IMR-90 (cell line): Measurements from ENCODE around the gene BRINP1. TPM values are rescaled to one million over a fixed set of nuclear protein-coding genes. Genes with fewer than 3 reads are reported as not detected.

ENCODE experiments used
- ATAC-seq: fragments of 200-7000 bp; cut with Tn5 transposase; 2 replicates; pipeline ENCODE4 v1.9.1; 2020; ENCODE audit warnings: low read depth, mild to moderate bottlenecking, moderate library complexity
- BruUV-seq: library from RNA; stranded (reverse); fragments of 400-500 nt; replicated peaks from 2 replicates; lab custom pipeline; 2021; lab: Mats Ljungman, UMichigan
- CTCF ChIA-PET: fragments of 300-600 bp; formaldehyde crosslinking; extraction: SDS; loops from one replicate; lab custom pipeline; 2021; ENCODE audit warnings: antibody characterized with exemption; lab: Yijun Ruan, JAX
- POLR2A ChIA-PET: fragments of 300-600 bp; sonication (Branson Sonifier 250); formaldehyde crosslinking; loops from one replicate; lab custom pipeline; 2022; ENCODE audit warnings: antibody characterized with exemption; ENCODE audit not compliant: unreplicated experiment; lab: Charles Lee
- DNase-seq: peaks from one replicate; pipeline ENCODE4 v3.0.0; 2013
- H2AFZ ChIP-seq: replicated peaks from 2 replicates; pipeline ENCODE3; 2013; ENCODE audit warnings: low read length, mild to moderate bottlenecking; ENCODE audit not compliant: poor library complexity
- H2AK5ac ChIP-seq: 2 replicates; pipeline ENCODE4 v1.6.1; 2013; ENCODE audit warnings: low read depth, low read length, inconsistent platforms
- H2AK9ac ChIP-seq: replicated peaks from 2 replicates; pipeline ENCODE3; 2013; ENCODE audit warnings: mild to moderate bottlenecking, low read depth, low read length, moderate library complexity; ENCODE audit not compliant: poor library complexity
- H2BK120ac ChIP-seq: 2 replicates; pipeline ENCODE4 v1.6.1; 2013; ENCODE audit warnings: low read depth, low read length, inconsistent platforms
- H2BK15ac ChIP-seq: 3 replicates; pipeline ENCODE4 v1.6.1; 2013; ENCODE audit warnings: low read depth, low read length, inconsistent platforms
- H2BK20ac ChIP-seq: 2 replicates; pipeline ENCODE4 v1.6.1; 2013; ENCODE audit warnings: low read depth, mild to moderate bottlenecking, inconsistent platforms, low read length, moderate library complexity
- H2BK5ac ChIP-seq: 2 replicates; pipeline ENCODE4 v1.6.1; 2013; ENCODE audit warnings: mild to moderate bottlenecking, low read depth, low read length, inconsistent platforms; ENCODE audit not compliant: poor library complexity, severe bottlenecking
- H3K14ac ChIP-seq: replicated peaks from 2 replicates; pipeline ENCODE4 v1.6.1; 2013; ENCODE audit warnings: low read depth, low read length, inconsistent platforms
- H3K18ac ChIP-seq: 2 replicates; pipeline ENCODE4 v1.6.1; 2013; ENCODE audit warnings: low read depth, low read length, control low read depth
- H3K23ac ChIP-seq: 2 replicates; pipeline ENCODE4 v1.6.1; 2013; ENCODE audit warnings: low read depth, low read length, inconsistent platforms
- H3K27ac ChIP-seq: 2 replicates; pipeline ENCODE4 v1.5.1; 2013; ENCODE audit warnings: mild to moderate bottlenecking, control low read depth, low read length; ENCODE audit not compliant: insufficient read depth
- H3K27me3 ChIP-seq: 2 replicates; pipeline ENCODE4 v1.6.1; 2013; ENCODE audit warnings: low read length; ENCODE audit not compliant: control insufficient read depth, insufficient read depth
- H3K36me3 ChIP-seq: 2 replicates; pipeline ENCODE4 v1.6.1; 2013; ENCODE audit warnings: low read length, mixed read lengths; ENCODE audit not compliant: control insufficient read depth, insufficient read depth
- H3K4ac ChIP-seq: 2 replicates; pipeline ENCODE4 v1.6.1; 2013; ENCODE audit warnings: low read depth, low read length, inconsistent platforms
- H3K4me1 ChIP-seq: 2 replicates; pipeline ENCODE4 v1.6.1; 2013; ENCODE audit warnings: low read length, mixed read lengths; ENCODE audit not compliant: control insufficient read depth, insufficient read depth
- H3K4me2 ChIP-seq: 2 replicates; pipeline ENCODE4 v1.6.1; 2013; ENCODE audit warnings: low read depth, mild to moderate bottlenecking, control low read depth, low read length, moderate library complexity
- H3K4me3 ChIP-seq: 2 replicates; pipeline ENCODE4 v1.5.1; 2013; ENCODE audit warnings: low read depth, mild to moderate bottlenecking, control low read depth, low read length, moderate library complexity; ENCODE audit not compliant: insufficient read depth
- H3K56ac ChIP-seq: 2 replicates; pipeline ENCODE4 v1.6.1; 2013; ENCODE audit warnings: low read length, inconsistent platforms; ENCODE audit not compliant: insufficient read depth; ENCODE audit errors: extremely low read depth
- H3K79me1 ChIP-seq, 2 experiments: 2 replicates each; pipeline ENCODE4 v1.6.1; 2013; ENCODE audit warnings: low read length in 2 of 2, inconsistent platforms in 1 of 2, low read depth in 1 of 2
- H3K9ac ChIP-seq: 2 replicates; pipeline ENCODE4 v1.6.1; 2013; ENCODE audit warnings: low read depth, low read length, control low read depth
- H3K9me1 ChIP-seq: 2 replicates; pipeline ENCODE4 v1.6.1; 2013; ENCODE audit warnings: low read length, inconsistent platforms; ENCODE audit not compliant: insufficient read depth
- H3K9me3 ChIP-seq: 2 replicates; pipeline ENCODE4 v1.6.1; 2013; ENCODE audit warnings: low read length; ENCODE audit not compliant: control insufficient read depth, insufficient read depth
- H4K20me1 ChIP-seq: 2 replicates; pipeline ENCODE4 v1.6.1; 2013; ENCODE audit warnings: low read length, inconsistent platforms; ENCODE audit not compliant: insufficient read depth
- H4K5ac ChIP-seq: 2 replicates; pipeline ENCODE4 v1.6.1; 2013; ENCODE audit warnings: mild to moderate bottlenecking, low read depth, low read length, control low read depth
- H4K8ac ChIP-seq, 2 experiments: 2 replicates each; pipeline ENCODE4 v1.6.1; 2013; ENCODE audit warnings: low read depth in 2 of 2, low read length in 2 of 2, control low read depth in 1 of 2, inconsistent platforms in 1 of 2
- H4K91ac ChIP-seq: 2 replicates; pipeline ENCODE4 v1.6.1; 2013; ENCODE audit warnings: low read depth, low read length, inconsistent platforms; ENCODE audit not compliant: insufficient read depth
- CEBPB ChIP-seq: IDR thresholded peaks from 2 replicates; pipeline ENCODE4 v1.6.1; 2012; ENCODE audit warnings: low read depth, low read length, improper control_type of control experiment
- CHD1 ChIP-seq: IDR thresholded peaks from 2 replicates; pipeline ENCODE4 v1.6.1; 2012; ENCODE audit warnings: low read depth, low read length, improper control_type of control experiment
- CTCF ChIP-seq: conservative IDR thresholded peaks from 2 replicates; pipeline ENCODE4 v1.5.1; 2012; ENCODE audit warnings: mild to moderate bottlenecking, low read depth, low read length, improper control_type of control experiment
- MAFK ChIP-seq: IDR thresholded peaks from 2 replicates; pipeline ENCODE4 v1.6.1; 2012; ENCODE audit warnings: low read depth, low read length, improper control_type of control experiment
- MXI1 ChIP-seq: IDR thresholded peaks from 2 replicates; pipeline ENCODE4 v1.6.1; 2012; ENCODE audit warnings: low read depth, mild to moderate bottlenecking, low read length, moderate library complexity, borderline replicate concordance
- NFE2L2 ChIP-seq: fragments of 150-350 bp; IDR thresholded peaks from 2 replicates; pipeline ENCODE4 v1.6.1; 2016; ENCODE audit warnings: low read depth, mild to moderate bottlenecking, low read length
- POLR2A ChIP-seq: IDR thresholded peaks from 2 replicates; pipeline ENCODE4 v1.6.1; 2012; ENCODE audit warnings: mild to moderate bottlenecking, low read depth, low read length
- RCOR1 ChIP-seq: IDR thresholded peaks from 2 replicates; pipeline ENCODE4 v1.6.1; 2012; ENCODE audit warnings: mild to moderate bottlenecking, low read length, improper control_type of control experiment; ENCODE audit not compliant: insufficient replicate concordance
- USF2 ChIP-seq: fragments of 150-350 bp; IDR thresholded peaks from 2 replicates; pipeline ENCODE4 v1.6.1; 2017; ENCODE audit warnings: mild to moderate bottlenecking, antibody characterized with exemption, low read length, low read depth
- WGBS, 2 experiments: methylation state at CpG; one replicate each; pipeline versions ENCODE4 v1.1.5 to v1.1.7; 2013; ENCODE audit warnings: missing lambda C conversion rate in 2 of 2; ENCODE audit not compliant: insufficient read length in 1 of 2; ENCODE audit errors: extremely low coverage in 2 of 2; 5-methylcytosine and 5-hydroxymethylcytosine counted together
- dilution Hi-C: fragments of 300-500 bp; cut with HindIII; formaldehyde crosslinking; loops from one replicate; pipeline ENCODE4 v1.14.3; 2018; ENCODE audit warnings: low sequenced_read_pairs; ENCODE audit not compliant: unreplicated experiment
- in situ Hi-C: fragments of 300-500 bp; cut with MboI; formaldehyde crosslinking; loops from 3 replicates; pipeline ENCODE4 v1.14.3; 2019; ENCODE audit warnings: low sequenced_read_pairs, inconsistent platforms, mixed read lengths
- intact Hi-C: fragments of 100-400 bp; cut with micrococcal nuclease; formaldehyde crosslinking; loops from 2 replicates; pipeline ENCODE4 v1.10.0; 2022
- polyA plus RNA-seq, 3 experiments: library from polyadenylated mRNA; depleted of rRNA; stranded (reverse); fragments of >200 nt; gene quantifications; 2 replicates each; pipeline ENCODE4 v1.2.3, GENCODE V29; 2012; ENCODE audit warnings: low replicate concordance in 1 of 3
- total RNA-seq: library from RNA; depleted of rRNA; stranded (reverse); fragments of >200 nt; gene quantifications from 2 replicates; pipeline ENCODE4 v1.2.3, GENCODE V29; 2012

The BRINP1 gene
- total and polyA plus RNA-seq, 2 of the 4 experiments (the other 2 are of a cell fraction) = under 0.01 TPM; not detected in 1

GRCh38 chr9:119367683-119368075 lies 1.6 kb downstream of the BRINP1 start:
- dilution Hi-C loops (no loop called here), in situ Hi-C loops (no loop called here), intact Hi-C loops (loop anchor here (10.0 kb wide), 1 partner anchor 1723 kb away; no protein-coding TSS in a partner anchor)
- Histone ChIP-seq H3K27me3 (no peaks in the 10 kb centered on the region), H2BK120ac (no peak overlapping the region), H4K91ac (no peak overlapping the region), H3K79me1 (no peaks in the 10 kb centered on the region), H3K36me3 (no peaks in the 10 kb centered on the region), H2AFZ (no peak overlapping the region), H2BK20ac (no peak overlapping the region), H3K14ac (no peak overlapping the region), H3K18ac (no peak overlapping the region), H3K4me3 (no peak overlapping the region), H4K8ac (no peak overlapping the region), H2BK15ac (no peak overlapping the region), H3K27ac (no peak overlapping the region), H3K4ac (no peak overlapping the region), H3K9me3 (peaks cover 8% of the 10 kb centered on the region), H2AK9ac (no peak overlapping the region), H3K4me1 (no peaks in the 10 kb centered on the region), H4K20me1 (no peaks in the 10 kb centered on the region), H4K5ac (no peak overlapping the region), H3K56ac (no peak overlapping the region), H2AK5ac (no peak overlapping the region), H2BK5ac (no peak overlapping the region), H3K9ac (no peak overlapping the region), H3K4me2 (no peak overlapping the region), H3K9me1 (no peaks in the 10 kb centered on the region), H3K23ac (no peak overlapping the region)
- ATAC-seq (no peak), DNase-seq (no peak)
- ChIA-PET CTCF (no interaction called here), POLR2A (no interaction called here)
- TF ChIP-seq MAFK (no peak), POLR2A (no peak), CTCF (no peak), MXI1 (no peak), NFE2L2 (no peak), RCOR1 (no peak), CEBPB (no peak), USF2 (no peak), CHD1 (no peak)
- 11% methylated on average over 3 of the region's 7 CpGs; no CpG with 5 or more reads in 1 of the 2 experiments for WGBS, 2 experiments
- no TSS peak for BruUV-seq
